GM06990 (cell line): ENCODE results near the gene PPARD.

Experiments
- DNase-seq: peaks from one replicate; pipeline ENCODE4 v3.0.0-alpha.2; 2011; ENCODE audit not compliant: insufficient read length; ENCODE audit errors: extremely low read depth
- H3K27me3 ChIP-seq: replicated peaks from 2 replicates; pipeline ENCODE4 v1.6.0; 2011; ENCODE audit warnings: low read length; ENCODE audit not compliant: control insufficient read depth, insufficient read depth
- H3K36me3 ChIP-seq: 2 replicates; pipeline ENCODE4 v1.5.1; 2011; ENCODE audit warnings: low read length; ENCODE audit not compliant: control insufficient read depth, insufficient read depth
- H3K4me3 ChIP-seq: replicated peaks from 2 replicates; pipeline ENCODE4 v1.5.1; 2011; ENCODE audit warnings: low read depth, mild to moderate bottlenecking, control low read depth, low read length
- TF ChIP-seq, protein P1 (sequence below): IDR thresholded peaks from 2 replicates; pipeline ENCODE4 v1.5.1; 2011; ENCODE audit warnings: low read length, control low read depth, mild to moderate bottlenecking, inconsistent platforms; ENCODE audit not compliant: insufficient read depth, poor library complexity, severe bottlenecking

Gene PPARD

DNA sequence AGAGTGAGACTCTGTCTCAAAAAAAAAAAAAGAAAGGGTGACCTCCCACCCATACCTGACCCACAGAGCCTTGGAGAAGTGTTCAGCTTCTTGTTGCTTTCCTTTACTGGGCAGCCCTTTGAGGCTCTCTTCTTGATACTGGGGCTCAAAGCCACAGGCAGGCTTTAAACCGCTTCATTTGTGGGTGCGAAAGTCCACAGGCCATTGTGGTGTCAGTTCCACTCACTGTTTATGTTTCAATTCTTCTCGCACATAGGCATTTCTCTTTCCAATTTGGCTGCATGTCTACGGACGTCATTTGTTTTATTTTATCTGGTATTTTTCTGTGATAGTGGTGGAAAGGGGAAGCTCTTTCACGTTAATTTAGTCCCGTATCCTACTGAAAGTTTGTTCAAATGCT, 34.6 kb downstream of the PPARD start:
- no peak for DNase-seq
- TF ChIP-seq, protein P1, sequence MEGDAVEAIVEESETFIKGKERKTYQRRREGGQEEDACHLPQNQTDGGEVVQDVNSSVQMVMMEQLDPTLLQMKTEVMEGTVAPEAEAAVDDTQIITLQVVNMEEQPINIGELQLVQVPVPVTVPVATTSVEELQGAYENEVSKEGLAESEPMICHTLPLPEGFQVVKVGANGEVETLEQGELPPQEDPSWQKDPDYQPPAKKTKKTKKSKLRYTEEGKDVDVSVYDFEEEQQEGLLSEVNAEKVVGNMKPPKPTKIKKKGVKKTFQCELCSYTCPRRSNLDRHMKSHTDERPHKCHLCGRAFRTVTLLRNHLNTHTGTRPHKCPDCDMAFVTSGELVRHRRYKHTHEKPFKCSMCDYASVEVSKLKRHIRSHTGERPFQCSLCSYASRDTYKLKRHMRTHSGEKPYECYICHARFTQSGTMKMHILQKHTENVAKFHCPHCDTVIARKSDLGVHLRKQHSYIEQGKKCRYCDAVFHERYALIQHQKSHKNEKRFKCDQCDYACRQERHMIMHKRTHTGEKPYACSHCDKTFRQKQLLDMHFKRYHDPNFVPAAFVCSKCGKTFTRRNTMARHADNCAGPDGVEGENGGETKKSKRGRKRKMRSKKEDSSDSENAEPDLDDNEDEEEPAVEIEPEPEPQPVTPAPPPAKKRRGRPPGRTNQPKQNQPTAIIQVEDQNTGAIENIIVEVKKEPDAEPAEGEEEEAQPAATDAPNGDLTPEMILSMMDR, result no peak
- H3K36me3 ChIP-seq, result no peaks in the 10 kb centered on the region; the same call in 1 of the 2 replicates
- H3K4me3 ChIP-seq, result no peak overlapping the region
- H3K27me3 ChIP-seq, result no peaks in the 10 kb centered on the region

DNA sequence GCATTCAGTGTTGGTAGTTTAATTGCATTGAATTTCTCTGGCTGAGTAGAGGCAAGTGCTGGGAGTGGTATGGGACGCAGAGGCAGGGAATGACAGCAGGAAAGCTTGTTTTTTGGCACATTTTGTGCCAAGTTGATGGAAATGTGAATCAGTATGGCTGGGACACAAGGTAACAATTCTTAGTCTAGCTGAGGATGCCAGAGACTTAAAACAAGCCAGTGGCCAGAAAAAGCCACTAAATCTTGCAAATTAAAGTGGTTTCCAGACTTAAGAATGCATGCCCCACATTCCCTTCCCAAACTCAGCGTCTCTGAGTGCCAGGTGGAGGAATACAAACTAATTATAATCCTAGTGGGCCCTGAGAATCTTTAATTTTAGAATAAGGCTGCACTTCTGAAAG, 35.9 kb downstream of the PPARD start:
- no peak for DNase-seq
- TF ChIP-seq, protein P1, result no peak
- no peaks in the 10 kb centered on the region; the same call in 1 of the 2 replicates for H3K36me3 ChIP-seq
- H3K27me3 ChIP-seq, result no peaks in the 10 kb centered on the region
- H3K4me3 ChIP-seq, result no peak overlapping the region

DNA sequence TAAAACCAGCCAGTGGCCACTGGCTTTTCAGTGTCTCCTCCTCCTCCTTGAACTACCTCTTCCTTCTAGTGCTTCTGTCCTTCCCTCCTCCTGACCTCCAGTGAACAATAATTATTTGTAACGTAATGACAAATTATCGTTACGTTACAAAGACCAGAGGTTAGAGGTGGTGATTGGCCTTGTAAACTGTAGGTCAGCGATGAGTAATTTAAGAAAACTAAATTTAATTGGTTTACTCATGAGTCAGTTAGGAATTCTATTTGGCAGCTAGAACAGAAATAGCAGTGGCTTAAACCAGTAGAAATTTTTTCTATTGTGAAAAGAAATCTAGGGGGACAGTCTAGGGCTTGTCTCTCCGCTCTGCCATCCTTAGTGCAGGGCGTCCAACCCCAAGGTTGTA, 38.8 kb downstream of the PPARD start:
- TF ChIP-seq, protein P1, result no peak
- Histone ChIP-seq H3K36me3 (no peaks in the 10 kb centered on the region), H3K27me3 (no peaks in the 10 kb centered on the region), H3K4me3 (no peak overlapping the region)
- DNase-seq, result no peak

DNA sequence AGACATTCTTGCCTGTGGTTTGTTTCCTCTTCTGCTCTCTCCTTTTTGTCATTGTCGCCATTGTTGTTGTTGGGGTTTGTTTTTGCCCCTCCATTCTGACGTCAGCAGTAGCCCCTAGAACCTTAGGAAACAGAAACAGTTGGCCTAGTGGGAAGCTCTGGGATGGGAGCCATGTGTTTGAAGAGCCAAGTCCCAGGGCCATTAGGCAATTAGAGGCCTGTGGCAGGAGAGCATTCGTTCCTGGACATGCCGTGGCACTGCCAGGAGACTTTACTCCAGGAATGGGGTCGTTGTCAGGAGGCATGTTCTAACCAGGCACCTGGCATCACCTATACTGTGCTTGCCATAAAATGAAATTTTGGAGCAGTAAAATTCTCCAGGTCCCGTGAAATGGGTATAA, 39.7 kb downstream of the PPARD start:
- no peak for DNase-seq
- H3K4me3 ChIP-seq, result no peak overlapping the region
- H3K27me3 ChIP-seq, result no peaks in the 10 kb centered on the region
- TF ChIP-seq, protein P1, result no peak
- H3K36me3 ChIP-seq, result no peaks in the 10 kb centered on the region

DNA sequence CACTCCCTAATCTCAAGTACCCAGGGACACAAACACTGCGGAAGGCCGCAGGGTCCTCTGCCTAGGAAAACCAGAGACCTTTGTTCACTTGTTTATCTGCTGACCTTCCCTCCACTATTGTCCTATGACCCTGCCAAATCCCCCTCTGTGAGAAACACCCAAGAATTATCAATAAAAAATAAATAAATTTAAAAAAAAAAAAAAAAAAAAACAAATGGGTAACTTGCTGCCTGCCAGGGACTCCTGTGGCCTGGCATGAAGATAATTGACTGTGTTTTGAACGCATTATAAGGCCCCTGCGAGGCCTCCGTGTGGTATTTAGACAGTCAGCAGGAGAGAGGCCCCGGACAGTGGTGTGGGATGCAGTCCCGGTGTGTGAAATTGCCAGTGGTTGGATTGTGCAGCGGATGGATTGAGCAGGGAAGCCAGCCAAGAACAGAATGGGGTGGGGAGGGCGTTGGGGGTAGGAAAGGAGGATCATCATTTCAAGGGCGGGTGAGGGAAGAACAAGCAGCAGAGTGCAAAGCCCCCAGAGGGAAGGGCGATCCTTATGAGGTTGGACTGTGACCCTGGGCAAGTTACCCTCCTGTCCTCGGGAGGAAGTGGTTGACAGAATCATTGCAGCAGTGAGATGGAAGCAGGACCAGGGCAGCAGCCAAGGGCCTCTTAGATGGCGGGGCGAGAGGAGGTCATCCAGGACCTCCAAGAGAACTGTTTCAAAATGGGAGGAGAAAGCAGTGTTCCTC, 43.3 kb downstream of the PPARD start:
- no peak for DNase-seq
- H3K27me3 ChIP-seq, result no peaks in the 10 kb centered on the region
- TF ChIP-seq, protein P1, result no peak

More for the DNA sequence above, 43.3 kb downstream of the PPARD start:
- no peaks in the 10 kb centered on the region for H3K36me3 ChIP-seq
- H3K4me3 ChIP-seq, result no peak overlapping the region
